ENCODE results near the gene KCNN1.
A peak's percentile ranks its signal among the peaks of the same experiment; 100 is the strongest.
"Not testable (repeated sequence)": the region's sequence is repeated elsewhere in the genome, so short reads cannot be mapped to it uniquely, and the experiment has no call there.

The KCNN1 gene

GRCh38 chr19:17966550-17967256, at the start of gene KCNN1:
TSS of gene KCNN1 (plus strand) at chr19:17967107. CDS start at chr19:17973889, 6,782 bp downstream.
- no peak for DNase-seq

- not testable (repeated sequence) for DNase-seq
Measured at GRCh38 chr19:17918151-17918550, 48.8 kb upstream of the KCNN1 start.

- not testable (repeated sequence) for DNase-seq
Measured at GRCh38 chr19:17919122-17919521, 47.8 kb upstream of the KCNN1 start.

- DNase-seq, result no peak
Measured at GRCh38 chr19:17920527-17920926, 46.4 kb upstream of the KCNN1 start.

- no peak for DNase-seq
Measured at GRCh38 chr19:17922138-17922537, 44.8 kb upstream of the KCNN1 start.

- no peak for DNase-seq
Measured at GRCh38 chr19:17926044-17926443, 40.9 kb upstream of the KCNN1 start.

GRCh38 chr19:17929056-17929455, 37.9 kb upstream of the KCNN1 start:
- DNase-seq, result no peak

GRCh38 chr19:17931532-17932191, 35.2 kb upstream of the KCNN1 start:
- peak in 1 of 2 experiments; percentile 27 for DNase-seq

- DNase-seq, result peak; percentile 92 to 93
Measured at GRCh38 chr19:17932485-17933338, 34.2 kb upstream of the KCNN1 start, which contains the start of gene CCDC124. TSS of gene CCDC124 (plus strand) at chr19:17933015. CDS start at chr19:17936421, 3,406 bp downstream.

GRCh38 chr19:17933414-17934129, 33.3 kb upstream of the KCNN1 start:
- DNase-seq, result no peak

GRCh38 chr19:17936379-17936778, 30.5 kb upstream of the KCNN1 start:
- no peak for DNase-seq

GRCh38 chr19:17937371-17937900, 29.5 kb upstream of the KCNN1 start:
- DNase-seq, result no peak

- peak; percentile 88 to 90 for DNase-seq
Measured at GRCh38 chr19:17938092-17938845, 28.6 kb upstream of the KCNN1 start.

GRCh38 chr19:17942181-17942580, 24.7 kb upstream of the KCNN1 start:
- DNase-seq, result no peak

GRCh38 chr19:17942582-17943273, 24.2 kb upstream of the KCNN1 start:
- DNase-seq, result no peak

GRCh38 chr19:17943274-17944221, 23.4 kb upstream of the KCNN1 start:
- no peak for DNase-seq

- DNase-seq, result no peak
Measured at GRCh38 chr19:17944301-17944700, 22.6 kb upstream of the KCNN1 start.

GRCh38 chr19:17946965-17947784, 19.7 kb upstream of the KCNN1 start:
- DNase-seq, result no peak

All from activated T-cell treated with anti-CD3 and anti-CD28 coated beads, Interleukin-2, amount 50 U/mL, for 48 hours (primary cell).